GM12872 (cell line): ENCODE measurements around the gene FCF1.

Source experiments
- CTCF ChIP-seq: IDR thresholded peaks from 3 replicates; pipeline ENCODE4 v1.5.1; 2011; ENCODE audit warnings: low read depth, mild to moderate bottlenecking, low read length, moderate library complexity; ENCODE audit not compliant: insufficient read depth

The FCF1 gene

DNA sequence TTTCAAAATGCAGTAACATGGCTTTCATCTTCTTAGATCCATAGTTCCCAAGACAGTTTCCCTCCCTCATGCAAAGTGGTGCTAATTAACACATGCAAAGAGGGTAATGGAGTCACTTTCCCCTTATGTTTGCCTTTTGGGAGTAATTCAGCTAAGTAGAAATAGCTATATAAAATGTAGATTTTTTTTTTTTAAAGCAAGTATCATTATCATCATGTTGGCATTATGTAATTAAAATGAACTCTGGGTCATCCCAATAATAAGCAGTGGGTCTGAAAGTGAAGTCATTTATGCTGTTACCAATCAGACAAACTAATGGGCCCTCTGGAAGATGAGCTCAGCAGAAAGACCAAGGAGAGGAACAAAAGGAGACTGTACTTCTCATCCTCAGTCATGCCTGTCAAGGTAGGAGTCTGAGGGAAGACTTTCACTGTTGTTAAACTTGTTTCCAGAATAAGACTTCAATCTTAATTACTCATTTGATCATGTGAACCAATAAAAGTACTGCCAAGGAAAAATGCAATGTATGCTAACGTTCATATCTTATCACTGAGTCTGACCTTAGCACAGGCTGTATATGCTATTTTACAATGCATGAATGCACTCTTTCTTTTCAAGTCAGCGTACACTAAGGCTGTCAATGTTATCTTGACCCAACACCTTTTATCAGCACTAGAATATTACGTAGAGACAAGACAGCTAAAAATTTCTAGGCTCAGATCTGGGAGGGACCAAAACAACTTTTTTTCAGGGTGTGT is 26.8 kb upstream of the FCF1 start:
- no peak for TF ChIP-seq CTCF

GRCh38 chr14:74691456-74691855 is 21.5 kb upstream of the FCF1 start:
- no peak for TF ChIP-seq CTCF

- no peak for TF ChIP-seq CTCF
Measured at GRCh38 chr14:74693191-74693590, 19.8 kb upstream of the FCF1 start.

DNA sequence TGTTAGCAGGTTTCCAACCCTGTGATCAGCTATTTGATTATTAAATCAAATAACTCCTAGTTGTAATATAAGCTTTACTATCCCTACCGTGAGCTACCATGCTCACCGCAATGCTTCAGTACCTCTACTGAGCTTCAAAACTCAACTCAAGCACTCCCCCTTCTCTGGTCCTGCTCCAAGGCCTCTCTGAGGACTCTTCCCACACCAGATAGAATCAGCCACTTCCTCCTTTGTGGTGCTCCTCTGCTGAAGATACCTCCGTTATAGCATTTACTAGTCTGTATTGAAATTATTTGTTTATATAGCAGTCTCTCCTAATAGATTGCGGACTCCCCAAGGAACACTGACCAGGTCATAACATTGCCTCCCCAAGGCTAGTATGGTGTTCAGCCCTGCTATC is 17.5 kb upstream of the FCF1 start:
- TF ChIP-seq CTCF: no peak

DNA sequence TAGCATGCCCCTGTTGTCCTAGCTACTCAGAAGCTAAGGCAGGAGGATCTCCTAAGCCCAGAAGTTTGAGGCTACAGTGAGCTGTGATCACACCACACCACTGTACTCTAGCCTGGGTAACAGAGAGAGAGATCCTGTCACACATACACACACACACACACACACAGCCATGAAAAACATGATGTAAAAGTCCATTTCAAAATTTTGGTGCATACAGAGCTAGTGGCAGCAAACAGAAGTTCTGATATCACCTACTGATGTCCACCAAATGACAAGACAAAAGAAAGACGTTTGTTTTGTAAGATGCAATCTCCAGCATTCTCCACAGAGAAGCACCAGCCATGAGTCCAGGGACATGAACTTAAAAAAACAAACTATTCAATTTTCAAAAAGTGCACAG is 15.9 kb upstream of the FCF1 start:
- no peak for TF ChIP-seq CTCF

DNA sequence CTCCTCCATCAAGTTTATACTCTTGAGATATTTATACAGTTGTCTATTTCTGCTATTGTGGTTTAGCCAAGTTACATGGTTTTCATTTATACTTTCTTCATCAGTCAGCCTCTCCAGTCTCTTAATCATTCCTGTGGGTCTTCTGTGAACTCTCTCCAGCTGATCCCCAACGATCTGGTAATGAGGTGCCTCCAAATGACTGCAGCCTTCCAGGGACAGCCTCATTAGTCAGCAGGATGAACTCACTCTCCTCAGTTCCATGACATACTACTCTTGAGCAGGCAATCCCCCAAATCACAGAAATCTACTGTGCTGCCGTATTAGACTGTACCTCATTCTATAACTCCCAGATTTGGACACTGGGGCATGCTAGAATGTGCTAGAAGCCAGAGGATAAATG is 15.4 kb upstream of the FCF1 start:
- no peak for TF ChIP-seq CTCF

DNA sequence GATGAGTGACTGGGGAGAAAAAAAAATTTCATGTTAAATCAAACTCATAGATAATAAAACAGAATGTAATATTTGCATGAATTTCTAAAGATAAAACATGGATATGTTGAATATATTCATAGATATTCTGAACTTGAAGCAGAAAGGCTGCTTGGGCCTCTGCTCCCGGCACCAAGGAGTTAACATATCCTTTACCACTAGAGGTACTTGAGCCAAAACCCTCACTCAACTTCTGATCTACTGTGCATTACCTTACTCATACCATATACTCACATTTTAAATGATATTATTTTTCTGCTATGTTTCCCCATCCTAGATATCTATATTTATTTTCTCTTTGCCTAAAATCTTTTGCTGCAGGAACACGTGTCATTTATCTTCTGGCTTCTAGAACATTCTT is 15.0 kb upstream of the FCF1 start:
- no peak for TF ChIP-seq CTCF
